HG03135 (cell line): Measurements from ENCODE around the gene DMAC2L.

ENCODE experiments used
- ATAC-seq: cut with Tn5 transposase; IDR thresholded peaks from one replicate; pipeline ENCODE4 v1.9.1; 2021; ENCODE audit warnings: mild to moderate bottlenecking, moderate library complexity; ENCODE audit not compliant: unreplicated experiment

DMAC2L gene

DNA sequence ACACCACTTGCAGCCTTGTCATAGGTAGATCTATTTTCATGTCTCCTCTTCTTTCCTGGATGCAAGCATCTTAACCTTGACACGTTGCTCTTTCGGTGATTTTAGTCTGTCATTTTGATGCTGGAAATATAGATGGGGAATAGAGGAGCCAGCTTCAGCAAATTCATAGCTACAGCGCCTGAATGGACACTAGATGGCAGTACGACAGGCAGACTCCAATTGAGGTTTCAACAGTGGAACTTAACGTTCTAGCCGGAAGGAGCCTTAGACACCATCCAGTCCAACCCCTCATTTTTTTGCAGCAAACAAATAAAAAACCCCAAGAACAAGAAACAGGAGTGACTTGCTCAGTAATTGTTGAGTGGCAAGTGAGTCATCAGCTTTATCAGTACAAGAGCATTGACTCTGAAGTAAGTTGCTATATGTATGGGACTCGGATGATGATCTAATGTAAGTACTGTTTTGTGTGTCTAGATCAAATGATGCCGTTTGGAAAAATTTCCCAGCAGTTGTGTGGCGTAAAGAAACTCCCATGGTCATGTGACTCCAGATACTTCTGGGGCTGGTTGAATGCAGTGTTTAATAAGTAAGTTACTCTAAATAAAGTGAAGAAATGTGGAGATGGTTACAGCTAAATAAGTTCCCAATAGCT, 9.0 kb downstream of the DMAC2L start:
- peak; percentile 83 for ATAC-seq

DNA sequence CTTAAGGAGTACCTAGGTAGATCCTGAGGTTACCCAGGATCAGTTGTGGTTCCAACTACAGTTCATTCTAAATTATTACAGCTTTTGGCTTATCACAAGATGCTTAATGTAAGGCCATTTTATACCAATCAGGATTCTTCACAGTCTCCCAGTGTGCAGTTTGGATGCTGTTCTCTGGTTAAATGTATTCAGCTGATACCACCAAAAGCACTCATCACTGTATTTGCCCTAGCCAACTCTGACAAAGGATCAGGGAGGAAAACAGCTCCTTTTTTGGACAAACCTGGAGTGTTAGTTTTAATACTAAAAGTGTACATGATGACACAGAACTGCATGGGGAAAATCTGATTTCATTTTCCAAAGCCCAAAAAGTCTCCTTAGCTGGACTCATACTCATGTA, 19.5 kb downstream of the DMAC2L start:
- ATAC-seq = no peak

DNA sequence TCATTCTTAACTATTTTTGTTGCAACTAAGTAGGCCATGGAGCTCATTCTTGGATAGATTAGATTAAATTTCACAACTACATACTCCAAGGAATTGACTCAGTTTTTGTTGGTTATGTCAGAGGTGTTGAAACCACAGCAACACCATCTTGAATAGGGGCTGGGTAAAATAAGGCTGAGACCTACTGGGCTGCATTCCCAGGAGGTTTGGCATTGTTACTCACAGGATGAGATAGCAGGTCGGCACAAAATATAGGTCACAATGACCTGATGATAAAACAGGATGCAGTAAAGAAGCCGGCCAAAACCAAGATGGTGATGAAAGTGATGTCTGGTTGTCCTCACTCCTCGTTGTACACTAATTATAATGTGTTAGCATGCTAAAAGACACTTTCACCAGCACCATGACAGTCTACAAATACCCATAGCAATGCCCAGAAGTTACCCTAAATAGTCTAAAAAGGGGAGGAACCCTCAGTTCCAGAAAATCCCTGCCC, 20.9 kb downstream of the DMAC2L start:
- ATAC-seq = no peak

DNA sequence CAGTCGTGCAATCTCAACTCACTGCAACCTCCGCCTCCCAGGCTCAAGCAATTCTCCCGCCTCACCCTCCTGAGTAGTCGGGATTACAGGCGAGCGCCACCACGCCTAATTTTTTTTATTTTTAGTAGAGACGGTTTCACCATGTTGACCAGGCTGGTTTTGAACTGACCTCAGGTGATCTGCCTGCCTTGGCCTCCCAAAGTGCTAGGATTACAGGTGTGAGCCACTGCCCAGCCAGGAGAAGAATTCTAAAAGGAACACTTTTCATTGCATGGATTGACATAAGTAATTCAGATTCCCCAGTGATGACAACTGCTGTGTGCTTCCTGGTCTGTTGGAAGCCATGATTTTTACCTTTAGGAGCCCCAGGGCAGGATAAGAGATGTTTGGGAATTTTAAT, 22.1 kb downstream of the DMAC2L start:
- no peak for ATAC-seq

DNA sequence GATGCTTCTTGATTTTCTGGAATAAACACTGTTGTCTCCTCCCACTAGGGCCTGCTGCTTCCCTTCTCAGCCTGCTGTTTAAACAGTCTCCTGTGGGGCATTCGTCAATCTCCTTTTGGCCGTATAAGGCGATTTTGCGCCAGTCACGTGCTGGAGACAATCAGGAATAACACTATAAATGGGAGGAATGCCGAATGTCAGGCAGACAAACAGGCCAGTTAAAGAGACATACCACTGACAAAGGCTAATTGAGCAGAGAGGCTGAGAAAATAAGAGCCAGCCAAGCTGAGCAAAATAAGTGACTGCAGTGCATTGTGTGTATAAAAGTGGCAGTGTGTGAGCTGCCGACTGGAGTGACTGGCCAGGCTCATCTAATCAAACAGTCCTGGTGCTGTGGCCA, 23.3 kb downstream of the DMAC2L start:
- ATAC-seq = no peak

DNA sequence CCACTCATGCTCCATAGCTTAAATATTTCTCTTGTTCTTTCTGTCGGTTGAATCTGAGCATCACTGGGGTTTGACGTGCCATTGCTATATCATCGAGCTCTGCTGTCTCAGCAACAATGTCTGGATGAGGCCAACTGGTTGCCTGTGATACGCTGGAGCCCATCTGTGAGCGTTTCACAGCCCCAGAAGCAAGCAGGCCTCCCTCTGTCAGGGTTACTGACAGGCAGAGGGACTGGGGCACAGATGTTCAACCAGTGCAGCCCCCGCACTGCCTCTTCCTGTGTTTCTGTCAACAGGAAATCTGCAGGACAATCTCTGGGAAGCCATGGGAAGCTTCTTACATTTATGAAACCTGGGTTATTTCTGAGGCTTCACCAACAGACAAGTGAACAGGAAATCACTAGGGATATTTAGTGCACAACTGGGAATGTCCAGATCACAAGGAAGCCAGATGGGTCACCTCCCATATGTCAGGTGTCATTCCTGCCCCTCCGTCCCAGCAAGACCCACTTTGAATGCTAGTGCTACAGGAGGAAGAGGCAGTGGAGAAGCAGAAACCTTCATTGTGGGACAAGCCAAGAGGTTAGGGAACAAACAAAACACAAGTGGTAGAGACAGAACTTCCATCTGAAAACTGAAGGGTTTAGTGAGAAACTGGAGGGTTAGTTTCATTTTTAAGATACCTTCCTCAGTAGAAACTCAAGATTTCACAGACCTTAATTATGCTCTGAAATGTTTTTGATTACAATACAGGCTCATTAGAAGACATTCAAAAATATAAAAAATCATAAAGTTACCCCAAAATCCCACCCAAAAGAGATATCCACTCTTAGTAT, 24.1 kb downstream of the DMAC2L start:
- ATAC-seq = no peak

DNA sequence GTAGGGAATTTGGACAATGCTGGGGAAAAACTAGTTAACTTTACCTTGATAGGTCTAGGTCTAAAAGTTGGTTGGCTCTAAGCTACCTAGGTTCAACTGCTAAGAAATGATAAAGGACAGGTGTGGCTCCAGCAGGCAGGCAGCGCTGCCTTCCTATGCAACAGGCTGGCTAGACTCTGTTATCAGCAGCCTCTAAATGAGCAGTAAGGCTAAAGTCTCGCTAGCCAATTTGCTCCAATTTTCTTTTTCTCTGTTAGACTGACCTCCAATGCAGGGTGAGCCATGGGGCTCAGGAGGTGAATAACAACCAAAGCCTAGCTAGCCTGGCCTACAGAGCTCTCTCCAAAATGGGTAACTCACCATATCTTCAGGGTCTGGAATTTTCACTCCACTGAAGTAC, 26.5 kb downstream of the DMAC2L start:
- ATAC-seq = no peak

DNA sequence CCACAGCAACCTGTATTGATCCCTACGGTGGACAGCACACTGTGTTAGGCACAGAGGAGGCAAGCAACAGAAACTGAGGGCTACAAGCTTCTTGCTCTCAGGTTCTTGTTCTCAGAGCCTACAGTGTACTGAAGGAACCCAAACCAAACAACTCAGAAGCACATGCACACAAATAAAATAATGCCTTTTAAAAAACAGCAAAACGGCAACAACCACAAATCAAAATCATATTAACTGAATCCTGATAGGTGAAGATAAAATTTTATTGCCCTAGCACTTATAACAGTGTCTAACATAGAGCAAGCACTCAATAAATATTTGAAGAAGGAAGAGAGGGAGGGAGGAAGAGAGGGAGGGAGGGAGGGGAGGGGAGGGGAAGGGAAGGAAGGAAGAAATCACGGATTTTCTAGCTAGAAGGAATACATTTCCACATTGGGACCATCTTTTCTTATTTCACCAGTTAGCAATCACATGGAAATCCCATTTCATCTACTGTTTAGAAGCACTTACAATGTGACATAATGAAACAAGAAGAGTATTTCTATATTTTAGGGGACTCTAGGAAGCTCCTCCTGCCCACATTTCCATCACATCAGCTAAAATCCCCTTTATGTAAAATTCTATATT, 27.2 kb downstream of the DMAC2L start:
- no peak for ATAC-seq

DNA sequence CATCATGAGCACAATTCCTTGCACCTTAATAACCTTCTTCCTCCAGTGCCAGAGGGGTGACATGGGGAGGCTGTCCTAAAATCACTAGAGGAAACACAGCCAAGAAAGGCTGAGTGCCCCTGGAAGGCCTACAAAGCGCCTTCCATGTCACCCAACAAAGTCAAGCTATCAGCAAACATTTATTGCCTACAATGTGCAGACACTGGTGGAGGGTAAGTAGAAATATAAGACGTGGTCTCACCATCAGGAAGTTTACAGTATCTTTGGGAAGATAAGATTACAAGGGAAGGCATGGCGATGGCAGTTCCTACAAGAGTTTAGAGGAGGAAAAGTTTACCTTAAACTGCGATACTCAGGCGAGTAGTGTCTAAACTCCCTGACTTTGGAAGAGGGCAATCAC, 27.9 kb downstream of the DMAC2L start:
- no peak for ATAC-seq

DNA sequence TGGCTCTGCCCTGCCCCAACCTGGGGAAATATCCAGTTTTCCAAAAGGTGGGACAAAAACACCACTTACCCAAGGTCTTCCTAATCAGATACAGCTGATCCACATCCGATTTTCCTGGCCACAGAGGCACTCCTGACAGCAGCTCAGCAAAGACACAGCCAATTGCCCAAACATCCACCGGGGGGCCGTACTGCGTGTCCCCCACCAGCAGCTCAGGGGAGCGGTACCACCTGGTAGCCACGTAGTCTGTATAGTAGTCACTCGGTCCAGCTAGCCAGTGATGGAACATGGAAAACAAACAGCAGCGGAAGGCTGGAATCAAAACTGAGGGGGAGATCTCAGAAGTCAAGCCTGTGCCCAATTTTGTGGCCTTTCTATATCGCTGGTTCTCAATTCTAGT, 28.8 kb downstream of the DMAC2L start:
- no peak for ATAC-seq

DNA sequence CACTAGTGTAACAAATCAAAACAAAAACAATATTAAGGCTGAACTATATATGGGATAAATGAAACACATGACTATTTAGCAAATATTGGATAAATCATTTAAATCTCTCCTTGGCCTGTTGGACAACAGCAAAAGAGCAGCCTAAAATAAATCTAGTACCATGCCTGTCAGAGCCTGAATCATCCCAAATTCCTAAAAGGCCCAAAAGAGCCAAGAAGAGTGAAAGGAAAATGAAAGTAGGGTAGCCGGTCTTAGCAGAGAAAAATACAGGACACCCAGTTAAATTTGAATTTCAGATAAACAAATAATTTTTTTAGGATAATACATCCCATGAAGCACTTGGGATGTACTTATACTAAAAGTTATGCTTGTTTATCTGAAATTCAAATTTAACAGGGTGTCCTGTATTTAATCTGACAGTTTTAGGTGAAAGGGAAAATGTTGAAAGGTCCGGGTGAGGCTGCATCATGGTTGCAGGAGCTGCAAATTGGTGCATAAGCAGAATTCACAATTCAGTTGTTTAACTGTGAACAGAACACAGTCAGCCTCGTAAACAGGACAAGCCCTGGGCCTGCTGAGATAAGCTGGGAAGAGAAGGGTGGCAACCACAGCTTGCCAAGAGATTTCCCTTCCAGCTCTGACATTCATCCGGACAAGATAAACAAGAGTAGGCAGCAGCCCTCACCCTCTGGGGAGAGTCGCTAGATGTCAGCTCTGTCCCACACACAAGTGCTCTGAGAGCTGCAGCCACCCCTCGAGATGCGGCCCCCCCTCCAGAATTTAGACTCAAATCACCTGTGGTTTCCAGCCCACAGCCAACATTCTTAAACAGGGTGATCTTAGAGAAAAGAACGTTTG, 30.3 kb downstream of the DMAC2L start:
- no peak for ATAC-seq

DNA sequence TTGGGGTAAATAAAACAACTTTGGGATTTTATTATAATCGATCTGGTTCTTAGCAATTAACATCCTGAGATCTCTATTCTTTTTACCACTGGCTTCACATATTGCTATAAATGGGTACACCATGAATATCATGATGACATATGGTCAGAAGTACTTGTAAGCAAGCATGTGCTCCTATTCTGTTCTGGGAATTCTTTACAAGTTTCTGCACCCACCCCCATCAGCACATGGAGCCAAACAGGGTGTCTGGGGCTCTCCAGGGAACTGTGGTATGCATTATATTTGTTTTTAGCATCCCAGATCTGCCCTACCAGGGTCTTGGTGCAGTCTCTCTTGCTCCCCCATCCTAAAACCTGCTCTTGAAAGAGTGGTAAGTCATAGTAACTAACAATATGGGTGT, 31.3 kb downstream of the DMAC2L start:
- no peak for ATAC-seq

DNA sequence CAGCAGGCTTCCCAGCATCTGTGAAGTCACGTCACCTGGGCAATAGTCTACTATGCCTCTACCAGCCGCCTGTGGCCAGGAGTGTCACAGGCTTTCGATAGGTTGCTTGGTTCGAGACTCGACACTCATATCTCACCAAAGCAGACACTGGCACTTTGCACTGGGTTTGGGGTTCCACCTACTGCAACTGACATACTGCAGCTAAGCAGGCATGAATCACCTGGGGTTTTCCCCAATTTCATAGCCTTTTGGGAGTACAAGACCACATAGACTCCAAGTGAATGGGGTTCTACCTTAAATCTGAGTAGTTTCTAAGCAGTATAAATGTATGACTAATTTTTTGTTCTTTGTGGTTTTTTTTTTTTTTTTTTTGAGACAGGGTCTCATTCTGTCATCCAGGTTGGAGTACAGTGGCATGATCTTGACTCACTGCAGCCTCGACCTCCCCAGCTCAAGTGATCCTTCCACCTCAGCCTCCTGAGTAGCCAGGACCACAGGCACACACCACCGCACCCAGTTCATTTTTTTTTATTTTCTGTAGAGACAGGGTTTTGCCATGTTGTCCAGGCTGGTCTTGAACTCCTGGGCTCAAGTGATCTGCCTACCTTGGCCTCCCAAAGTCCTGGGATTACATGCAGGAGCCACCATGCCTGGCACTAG, 32.1 kb downstream of the DMAC2L start:
- ATAC-seq = no peak

DNA sequence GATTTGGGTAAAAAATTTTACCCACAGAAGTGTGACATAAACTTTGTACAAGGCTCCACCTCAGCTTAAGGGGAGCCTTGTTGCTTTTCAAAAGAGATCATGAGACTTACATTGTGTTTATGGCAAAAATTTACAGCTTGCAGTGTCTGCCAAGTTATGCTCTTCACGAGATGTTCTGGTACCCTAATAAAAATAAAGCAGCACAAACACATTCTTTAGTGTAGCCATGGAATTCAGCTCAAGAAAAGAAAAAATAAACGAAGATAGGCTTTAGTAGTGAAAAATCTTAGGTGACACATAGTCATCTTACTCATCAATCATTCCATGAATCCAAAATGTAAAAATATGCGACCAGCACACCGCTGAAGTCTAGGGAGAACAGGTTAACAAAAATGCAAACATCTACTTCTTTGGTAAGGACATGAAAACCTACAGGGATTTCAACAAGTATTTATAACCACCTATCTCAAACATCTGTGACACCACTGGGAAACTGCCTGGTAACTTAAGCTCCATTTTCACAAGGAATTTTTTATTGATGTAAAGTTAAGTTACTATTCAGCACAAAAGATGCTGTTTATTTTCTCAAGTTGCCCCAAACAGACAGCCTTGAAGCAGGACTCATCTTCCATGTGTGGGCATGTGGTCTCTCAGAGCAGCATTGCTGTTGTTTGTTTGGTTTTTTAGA, 32.9 kb downstream of the DMAC2L start:
- no peak for ATAC-seq

DNA sequence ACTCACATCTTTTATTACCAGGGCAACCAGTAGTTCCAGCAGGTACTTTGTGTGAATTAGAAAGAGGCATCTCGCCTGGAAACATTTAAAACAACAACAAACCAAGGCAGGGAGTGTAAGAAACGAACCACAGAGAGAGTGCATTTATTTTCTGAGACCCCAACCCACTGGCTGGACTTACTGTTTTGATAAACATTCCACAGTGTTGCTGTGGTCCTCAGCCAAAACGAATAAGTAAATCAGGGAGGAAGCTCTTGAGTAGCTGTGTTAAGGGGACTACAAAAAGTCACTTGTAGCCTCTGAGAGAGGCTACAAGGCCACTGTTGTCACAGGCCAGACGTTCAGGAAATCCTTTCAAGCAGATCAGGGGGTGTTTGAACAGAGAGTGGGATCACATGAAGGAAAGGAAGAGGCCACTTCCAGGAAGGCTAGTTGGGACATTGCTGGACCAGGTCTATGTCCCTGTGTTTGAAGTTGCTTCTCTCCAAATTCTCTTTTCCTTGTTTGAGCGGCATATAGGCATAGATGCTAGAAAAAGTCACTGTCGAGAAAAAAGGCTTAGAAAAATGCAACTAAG, 33.8 kb downstream of the DMAC2L start:
- no peak for ATAC-seq

DNA sequence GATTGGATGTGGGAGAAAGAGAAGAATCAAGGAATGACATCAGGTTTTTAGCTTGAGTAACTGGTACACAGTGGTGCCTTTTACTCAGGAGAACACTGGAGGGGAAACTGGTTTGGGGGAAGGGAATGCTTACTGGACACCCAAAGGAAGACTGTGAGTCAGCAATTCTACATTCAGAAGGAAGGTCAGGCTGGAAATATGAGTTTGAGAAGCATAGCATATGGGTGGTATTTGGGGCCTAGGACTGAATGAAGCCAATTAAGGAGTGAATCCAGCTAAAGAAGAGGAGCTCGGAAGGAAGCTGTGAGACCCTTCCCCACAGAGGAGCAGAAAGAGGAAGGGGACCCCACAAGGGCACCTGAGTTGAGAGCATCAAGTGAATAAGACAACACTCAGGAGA, 35.4 kb downstream of the DMAC2L start:
- no peak for ATAC-seq

DNA sequence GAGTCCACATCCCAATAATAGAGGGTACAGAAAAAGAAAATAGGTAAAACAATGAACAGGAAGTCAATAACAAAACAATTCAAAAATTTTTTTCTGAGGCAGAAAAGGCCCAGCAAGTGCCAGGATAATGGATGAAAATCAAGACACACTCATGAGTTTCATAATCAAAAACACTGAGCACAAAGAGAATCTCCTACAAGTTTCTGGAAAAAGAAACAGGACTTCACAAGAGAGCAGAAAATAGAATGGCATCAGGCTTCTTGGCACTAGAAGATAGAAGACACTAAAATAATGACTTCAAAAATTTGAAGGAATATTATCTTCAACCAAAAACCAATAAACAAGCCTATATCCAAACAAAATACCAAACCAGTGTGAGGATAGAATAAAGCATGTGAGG, 36.8 kb downstream of the DMAC2L start:
- no peak for ATAC-seq

DNA sequence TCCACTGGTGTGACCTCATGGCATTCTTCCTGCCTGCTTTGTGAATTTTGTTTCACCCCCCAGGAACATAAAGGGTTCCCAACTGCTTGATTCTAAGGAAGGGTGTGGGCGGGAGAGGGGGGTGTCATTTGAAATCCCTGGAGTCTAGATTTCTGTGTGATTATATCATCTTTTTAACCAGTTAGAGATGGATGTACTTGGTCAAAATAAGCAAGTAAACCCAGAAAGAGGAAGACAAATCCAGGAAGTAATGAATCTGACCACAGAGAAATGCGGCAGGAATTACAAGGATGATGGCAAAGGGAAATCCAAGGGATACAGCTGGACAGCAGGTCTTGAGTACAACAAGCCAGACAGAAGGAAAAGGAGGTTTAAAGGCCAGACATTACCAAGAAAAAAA, 38.9 kb downstream of the DMAC2L start:
- no peak for ATAC-seq

DNA sequence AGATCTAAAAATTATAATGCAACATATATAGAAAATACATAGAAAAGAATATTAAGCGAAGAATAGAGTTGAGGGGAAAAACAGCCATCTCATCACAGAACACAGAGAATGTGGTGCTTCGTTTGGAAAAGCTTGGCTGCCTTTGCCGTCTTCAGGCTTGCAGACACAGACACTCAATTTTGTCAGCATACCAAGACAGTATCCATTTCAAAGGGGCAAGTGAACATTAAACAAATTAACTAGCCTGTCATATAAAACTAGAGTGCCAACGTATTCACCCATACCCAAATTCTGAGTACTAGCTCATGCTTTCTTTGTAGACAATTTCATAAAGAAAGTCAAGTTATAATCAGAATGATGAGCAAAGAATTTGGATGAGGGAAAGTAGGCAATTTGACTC, 40.5 kb downstream of the DMAC2L start:
- ATAC-seq = no peak

DNA sequence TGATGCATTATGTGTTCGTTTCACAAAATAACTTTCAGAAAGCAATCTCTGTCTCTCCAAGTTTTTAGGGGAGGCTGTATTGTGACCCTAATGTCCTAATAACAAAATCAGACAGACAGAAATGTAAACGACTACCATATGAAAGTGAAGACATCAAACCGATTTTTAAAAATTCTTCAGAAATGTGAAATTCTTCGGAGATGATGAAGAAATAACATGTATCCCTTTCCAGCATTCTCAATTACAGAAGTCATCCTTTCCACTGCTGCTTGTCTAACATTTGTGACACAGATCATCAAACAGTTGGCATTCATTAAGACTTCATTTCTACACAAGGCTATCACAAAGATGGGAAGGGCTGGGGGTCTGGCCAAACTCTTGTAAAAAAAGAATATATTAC, 41.0 kb downstream of the DMAC2L start:
- ATAC-seq = no peak
